Iris pigment epithelial cell (primary cell): ENCODE data around the gene REM2.

Source experiments
- DNase-seq: peaks from one replicate; pipeline ENCODE4 v3.0.0-alpha.2; 2011; ENCODE audit warnings: low read depth

Gene REM2

DNA sequence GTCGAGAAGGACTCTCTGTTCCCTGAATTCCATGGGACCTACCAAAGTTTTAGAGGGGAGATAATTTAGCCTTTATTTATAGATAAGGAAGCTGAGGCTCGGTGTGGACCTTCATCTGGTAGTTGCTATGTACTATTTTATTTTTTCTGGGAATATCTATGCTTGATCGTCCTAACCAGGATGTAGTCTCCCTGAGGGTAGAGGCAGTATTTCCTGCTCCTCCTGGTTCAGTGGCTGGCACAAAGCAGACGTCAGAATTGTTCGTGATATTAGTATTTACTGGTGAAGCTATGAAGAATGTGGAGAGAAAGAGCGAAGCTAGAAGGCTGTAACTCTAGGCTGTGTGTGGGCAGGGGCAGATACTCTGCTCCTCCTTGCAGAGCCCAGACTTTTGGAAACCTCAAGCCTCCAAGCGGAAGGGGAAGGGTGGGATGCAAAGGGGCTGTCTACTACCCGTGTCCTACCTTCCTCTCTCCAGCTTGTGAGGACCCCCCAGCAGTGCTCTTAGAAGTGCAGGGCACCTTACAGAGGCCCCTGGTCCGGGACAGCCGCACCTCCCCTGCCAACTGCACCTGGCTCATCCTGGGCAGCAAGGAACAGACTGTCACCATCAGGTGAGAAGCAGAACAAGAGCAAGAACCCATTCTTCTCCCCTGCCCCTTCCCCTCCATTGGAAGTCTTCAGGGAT is 10.0 kb upstream of the REM2 start:
- peak; percentile 22 for DNase-seq

DNA sequence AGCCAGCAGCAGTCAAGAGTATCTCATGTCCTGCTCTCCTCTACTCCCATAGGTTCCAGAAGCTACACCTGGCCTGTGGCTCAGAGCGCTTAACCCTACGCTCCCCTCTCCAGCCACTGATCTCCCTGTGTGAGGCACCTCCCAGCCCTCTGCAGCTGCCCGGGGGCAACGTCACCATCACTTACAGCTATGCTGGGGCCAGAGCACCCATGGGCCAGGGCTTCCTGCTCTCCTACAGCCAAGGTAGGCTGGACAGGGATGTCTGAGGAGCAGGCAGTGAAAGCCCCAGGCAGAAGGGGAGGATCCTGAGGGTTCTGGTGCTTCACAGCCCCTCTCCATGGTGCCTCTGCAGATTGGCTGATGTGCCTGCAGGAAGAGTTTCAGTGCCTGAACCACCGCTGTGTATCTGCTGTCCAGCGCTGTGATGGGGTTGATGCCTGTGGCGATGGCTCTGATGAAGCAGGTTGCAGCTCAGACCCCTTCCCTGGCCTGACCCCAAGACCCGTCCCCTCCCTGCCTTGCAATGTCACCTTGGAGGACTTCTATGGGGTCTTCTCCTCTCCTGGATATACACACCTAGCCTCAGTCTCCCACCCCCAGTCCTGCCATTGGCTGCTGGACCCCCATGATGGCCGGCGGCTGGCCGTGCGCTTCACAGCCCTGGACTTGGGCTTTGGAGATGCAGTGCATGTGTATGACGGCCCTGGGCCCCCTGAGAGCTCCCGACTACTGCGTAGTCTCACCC is 7.8 kb upstream of the REM2 start:
- no peak for DNase-seq

DNA sequence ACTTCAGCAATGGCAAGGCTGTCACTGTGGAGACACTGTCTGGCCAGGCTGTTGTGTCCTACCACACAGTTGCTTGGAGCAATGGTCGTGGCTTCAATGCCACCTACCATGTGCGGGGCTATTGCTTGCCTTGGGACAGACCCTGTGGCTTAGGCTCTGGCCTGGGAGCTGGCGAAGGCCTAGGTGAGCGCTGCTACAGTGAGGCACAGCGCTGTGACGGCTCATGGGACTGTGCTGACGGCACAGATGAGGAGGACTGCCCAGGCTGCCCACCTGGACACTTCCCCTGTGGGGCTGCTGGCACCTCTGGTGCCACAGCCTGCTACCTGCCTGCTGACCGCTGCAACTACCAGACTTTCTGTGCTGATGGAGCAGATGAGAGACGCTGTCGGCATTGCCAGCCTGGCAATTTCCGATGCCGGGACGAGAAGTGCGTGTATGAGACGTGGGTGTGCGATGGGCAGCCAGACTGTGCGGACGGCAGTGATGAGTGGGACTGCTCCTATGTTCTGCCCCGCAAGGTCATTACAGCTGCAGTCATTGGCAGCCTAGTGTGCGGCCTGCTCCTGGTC is 7.2 kb upstream of the REM2 start:
- no peak for DNase-seq

DNA sequence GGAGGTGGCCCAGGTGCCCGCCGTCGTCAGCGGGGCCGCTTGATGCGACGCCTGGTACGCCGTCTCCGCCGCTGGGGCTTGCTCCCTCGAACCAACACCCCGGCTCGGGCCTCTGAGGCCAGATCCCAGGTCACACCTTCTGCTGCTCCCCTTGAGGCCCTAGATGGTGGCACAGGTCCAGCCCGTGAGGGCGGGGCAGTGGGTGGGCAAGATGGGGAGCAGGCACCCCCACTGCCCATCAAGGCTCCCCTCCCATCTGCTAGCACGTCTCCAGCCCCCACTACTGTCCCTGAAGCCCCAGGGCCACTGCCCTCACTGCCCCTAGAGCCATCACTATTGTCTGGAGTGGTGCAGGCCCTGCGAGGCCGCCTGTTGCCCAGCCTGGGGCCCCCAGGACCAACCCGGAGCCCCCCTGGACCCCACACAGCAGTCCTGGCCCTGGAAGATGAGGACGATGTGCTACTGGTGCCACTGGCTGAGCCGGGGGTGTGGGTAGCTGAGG is 6.0 kb upstream of the REM2 start:
- DNase-seq: no peak

DNA sequence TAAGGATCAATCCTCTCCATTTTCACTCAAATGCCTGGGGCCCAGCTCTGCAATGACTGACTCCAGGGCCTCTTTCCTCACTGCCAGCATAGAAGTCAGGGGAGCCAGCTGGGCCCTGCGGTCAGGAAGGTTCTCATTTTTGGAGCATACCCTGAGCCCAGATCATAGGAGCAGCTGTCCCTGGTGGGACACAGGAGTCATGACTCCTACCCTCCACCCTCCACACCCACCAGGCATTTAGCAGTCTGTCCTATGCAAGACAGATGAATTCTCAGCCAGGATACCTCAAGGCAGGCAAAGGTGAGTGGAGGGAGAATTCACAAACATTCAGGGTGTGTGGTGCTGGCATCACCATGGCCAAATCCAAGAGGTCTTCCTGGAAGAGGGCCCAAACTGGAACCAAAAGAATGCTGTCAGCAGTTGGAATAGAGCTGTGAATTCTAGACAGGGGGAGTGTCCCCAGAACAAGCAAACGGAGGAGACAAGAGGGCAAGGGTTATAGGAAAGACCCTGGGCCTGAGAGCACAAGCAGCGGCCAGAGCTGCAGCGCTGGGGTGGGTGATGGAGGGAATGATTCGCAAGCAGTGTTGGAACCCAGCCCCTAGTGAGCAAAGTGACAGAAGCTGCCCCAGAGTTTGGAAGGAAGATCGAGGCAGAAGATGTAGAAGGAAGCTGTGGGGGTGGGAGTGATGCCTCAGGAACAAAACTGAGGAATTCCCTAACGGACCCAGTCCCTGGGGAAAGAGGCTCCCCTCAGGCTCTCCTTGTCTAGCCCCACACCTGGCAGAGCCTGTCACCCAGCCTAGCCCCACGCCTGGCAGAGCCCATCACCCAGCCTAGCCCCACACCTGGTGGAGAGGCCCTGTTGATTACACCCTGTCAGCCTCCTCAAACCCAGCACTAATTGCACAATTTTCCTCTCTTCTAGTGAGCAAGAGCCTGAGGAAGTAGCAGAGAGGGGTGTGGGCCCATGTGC is 4.5 kb upstream of the REM2 start:
- no peak for DNase-seq

- no peak for DNase-seq
Observed at GRCh38 chr14:22882064-22882463, 958 bp upstream of the REM2 start.

- DNase-seq: peak; percentile 51
Observed at GRCh38 chr14:22882529-22883172, 371 bp upstream of the REM2 start.

DNA sequence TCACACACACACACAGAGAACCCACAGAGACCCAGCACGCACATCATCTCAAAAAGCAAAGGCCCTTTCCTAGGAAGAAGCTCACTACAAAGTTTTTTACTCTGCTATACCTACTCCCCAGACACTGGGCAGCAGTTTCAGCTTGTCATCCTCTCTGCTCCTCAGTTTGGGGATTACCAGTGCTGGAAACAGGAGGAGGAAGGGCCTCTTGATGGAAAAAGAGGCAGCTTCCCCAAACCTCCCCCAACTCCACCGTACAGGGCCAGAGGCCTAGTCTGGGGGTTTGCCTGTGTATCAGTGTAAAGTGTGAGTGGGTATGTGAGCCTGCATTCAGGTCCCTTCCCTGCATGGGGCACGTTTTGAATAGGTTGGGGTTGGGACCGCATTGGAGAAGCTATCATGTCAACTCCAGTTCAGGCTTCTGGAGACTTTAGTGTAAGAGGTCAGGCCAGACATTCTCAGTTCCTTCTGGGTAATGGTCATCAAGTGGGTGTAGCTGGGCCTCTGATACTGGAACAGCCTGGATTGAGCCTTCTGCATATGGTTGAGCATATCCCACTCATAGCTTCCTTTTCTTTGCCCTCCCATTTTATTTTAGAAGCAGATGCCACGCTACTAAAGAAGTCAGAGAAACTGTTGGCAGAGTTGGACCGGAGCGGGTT is 1.2 kb downstream of the REM2 start:
- no peak for DNase-seq

GRCh38 chr14:22884738-22885523 is 1.9 kb downstream of the REM2 start:
- no peak for DNase-seq

DNA sequence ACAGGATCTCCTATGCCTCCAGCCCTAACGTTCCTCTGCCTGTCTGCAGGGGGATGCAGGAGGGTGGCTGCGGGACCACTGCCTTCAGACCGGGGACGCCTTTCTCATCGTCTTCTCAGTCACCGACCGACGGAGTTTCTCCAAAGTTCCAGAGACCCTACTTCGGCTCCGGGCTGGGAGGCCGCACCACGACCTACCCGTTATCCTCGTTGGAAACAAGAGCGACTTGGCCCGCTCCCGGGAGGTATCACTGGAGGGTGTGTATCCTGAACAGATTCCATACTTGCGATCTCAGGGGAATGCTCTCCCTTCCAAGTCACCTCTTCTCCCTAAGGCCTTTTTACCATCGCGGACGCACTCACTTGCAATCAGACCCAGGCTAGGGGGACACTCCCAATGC is 3.0 kb downstream of the REM2 start:
- no peak for DNase-seq

GRCh38 chr14:22886500-22887259 is 3.7 kb downstream of the REM2 start:
- peak; percentile 57 for DNase-seq

DNA sequence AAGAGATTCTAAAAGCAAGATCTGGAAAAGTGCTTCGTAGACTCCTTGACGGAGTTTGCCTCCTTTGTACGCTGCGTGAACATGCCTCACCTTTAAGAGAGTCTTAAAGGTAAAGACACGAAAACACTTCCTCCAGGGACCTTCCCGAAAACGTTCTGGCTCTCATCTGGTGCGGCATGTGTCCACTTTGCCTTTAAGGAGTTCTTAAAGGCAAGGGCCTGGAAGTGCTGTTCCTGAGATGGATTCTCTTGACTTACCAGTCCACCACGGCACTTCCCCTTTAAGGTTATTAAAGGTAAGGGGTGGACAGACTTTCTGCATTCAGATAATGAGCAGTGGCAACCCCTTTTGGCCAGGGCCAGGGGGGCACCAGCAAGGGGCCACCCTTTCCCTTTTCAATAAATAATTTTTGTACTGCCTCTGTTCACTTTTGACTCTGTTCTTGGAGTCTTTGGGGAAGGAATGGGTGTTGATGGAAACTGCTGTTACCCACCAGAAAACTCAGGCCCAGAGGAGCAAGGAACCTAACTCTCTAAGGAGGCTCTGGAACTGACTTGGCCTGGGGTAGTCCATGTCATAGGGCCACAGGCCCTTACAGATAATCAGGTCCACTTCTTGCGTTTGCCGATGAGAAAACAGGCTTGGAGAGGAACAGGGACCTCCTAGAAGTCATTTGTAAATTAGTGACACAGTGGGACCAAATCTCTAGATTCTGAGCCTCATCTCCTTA is 4.4 kb downstream of the REM2 start:
- peak; percentile 76 for DNase-seq

DNA sequence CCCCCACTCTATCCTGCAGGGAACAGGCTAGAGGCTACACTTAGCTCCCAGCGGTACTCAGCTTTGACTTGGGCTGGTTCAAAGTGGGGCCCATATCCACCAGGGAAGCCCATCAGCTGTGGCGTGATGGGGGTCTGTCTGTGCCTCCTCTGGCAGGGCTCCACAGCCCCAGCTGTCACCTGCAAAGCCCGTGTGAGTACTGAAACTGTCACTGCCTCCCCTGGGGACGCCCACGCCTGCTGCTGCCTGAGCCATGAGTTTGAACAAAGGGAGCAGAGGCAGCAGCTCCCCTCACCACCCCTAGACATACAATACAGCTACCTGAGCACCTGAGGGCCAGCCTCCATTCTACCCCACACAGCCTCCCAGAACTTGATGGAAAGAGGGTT is 5.0 kb downstream of the REM2 start:
- no peak for DNase-seq

GRCh38 chr14:22888662-22889061 is 5.6 kb downstream of the REM2 start:
- DNase-seq: no peak

- no peak for DNase-seq
Observed at GRCh38 chr14:22890416-22890815, 7.4 kb downstream of the REM2 start.

- DNase-seq: no peak
Observed at GRCh38 chr14:22892488-22892887, 9.5 kb downstream of the REM2 start.

GRCh38 chr14:22893706-22894105 is 10.7 kb downstream of the REM2 start:
- no peak for DNase-seq

DNA sequence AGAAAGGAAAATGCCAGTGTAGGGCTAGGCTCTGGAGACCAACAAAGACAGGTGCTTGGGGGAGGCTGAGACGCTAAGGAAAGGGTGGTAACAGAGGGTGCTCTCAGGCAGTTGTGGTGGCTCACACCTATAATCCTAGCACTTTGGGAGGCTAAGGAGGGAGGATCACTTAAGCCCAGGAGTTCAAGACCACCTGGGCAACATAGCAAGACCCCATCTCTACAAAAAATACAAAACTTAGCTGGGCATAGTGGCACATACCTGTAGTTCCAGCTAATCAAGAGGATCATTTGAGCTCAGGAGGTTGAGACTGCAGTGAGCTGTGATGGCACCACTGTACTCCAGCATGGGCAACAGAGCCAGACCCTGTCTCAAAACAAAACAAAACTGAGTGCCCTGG is 12.4 kb downstream of the REM2 start:
- no peak for DNase-seq

GRCh38 chr14:22896356-22896755 is 13.3 kb downstream of the REM2 start:
- DNase-seq: no peak
